ENCODE measurements around the gene CT45A1.
"Not testable (repeated sequence)": the region's sequence is repeated elsewhere in the genome, so short reads cannot be mapped to it uniquely, and the experiment has no call there.

CT45A1 gene, protein sequence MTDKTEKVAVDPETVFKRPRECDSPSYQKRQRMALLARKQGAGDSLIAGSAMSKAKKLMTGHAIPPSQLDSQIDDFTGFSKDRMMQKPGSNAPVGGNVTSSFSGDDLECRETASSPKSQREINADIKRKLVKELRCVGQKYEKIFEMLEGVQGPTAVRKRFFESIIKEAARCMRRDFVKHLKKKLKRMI

DNA sequence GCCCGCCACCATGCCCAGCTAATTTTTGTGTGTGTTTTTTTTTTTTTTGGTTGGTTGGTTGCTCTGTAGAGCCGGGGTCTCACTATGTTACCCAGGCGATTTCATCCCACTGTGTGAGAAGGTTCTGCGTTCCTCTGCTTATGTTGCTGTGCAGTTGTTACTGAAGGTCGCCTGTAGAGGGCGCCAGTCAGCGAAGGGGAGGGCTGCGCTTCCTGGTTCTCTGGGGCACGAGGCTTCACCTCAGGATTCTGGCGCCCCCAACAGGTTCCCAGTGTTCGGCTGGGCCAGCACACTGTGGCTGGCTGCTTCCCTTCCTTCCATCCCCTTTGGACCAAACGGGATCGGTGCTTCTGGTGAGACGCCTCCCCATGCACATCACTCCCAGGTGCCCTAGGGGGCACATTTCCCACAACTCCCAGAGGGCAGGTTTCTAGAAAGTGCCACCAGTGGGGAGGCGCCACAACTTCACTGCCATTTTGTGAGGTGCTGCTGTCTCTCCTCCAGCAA lies at the start of gene CT45A1:
TSS of gene CT45A1 (plus strand) at position 457 of the 507 bp plus-strand sequence. CDS start 5,302 bp downstream, outside the sequence.
- not testable (repeated sequence) for DNase-seq

GRCh38 chrX:135672979-135673378 lies 40.5 kb upstream of the CT45A1 start:
- not testable (repeated sequence) for DNase-seq

DNA sequence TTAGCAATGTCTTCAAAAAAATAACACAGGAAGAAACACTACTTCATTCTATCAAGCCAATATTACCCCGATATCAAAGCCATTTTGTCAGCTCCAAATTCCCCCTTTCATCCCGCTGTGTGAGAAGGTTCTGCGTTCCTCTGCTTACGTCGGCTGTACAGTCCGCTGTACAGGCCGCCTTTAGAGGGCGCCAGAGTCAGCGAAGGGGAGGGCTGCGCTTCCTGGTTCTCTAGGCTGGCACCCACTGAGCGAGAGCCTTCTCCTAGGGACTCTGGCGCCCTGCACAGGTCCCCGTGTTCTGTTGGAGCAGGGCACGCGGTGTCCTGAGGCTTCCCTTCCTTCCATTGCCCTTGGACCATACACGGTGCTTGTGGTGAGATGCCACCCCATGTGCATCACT lies 25.3 kb upstream of the CT45A1 start:
- no peak for DNase-seq

- no peak for DNase-seq
Measured at GRCh38 chrX:135695471-135695870, 18.0 kb upstream of the CT45A1 start.

DNA sequence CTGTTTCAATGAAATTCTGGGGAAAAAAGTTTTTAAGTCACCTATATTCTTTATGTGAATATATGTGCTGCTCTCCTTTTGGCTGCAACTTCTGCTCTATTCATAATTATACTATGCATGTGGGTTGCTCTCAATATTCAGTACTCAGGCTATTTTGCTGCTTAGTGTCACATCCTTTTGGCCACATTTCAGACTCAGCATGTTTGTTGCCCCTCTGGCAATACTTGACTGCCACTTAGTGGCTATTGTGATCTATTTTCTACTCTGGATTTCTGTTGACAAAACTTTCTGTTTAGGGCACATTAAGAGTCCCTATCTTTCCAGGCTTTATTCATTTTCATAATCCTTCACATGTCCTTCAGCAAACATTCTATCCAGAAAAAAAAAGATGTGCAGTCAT lies 15.8 kb upstream of the CT45A1 start:
- DNase-seq: no peak

DNA sequence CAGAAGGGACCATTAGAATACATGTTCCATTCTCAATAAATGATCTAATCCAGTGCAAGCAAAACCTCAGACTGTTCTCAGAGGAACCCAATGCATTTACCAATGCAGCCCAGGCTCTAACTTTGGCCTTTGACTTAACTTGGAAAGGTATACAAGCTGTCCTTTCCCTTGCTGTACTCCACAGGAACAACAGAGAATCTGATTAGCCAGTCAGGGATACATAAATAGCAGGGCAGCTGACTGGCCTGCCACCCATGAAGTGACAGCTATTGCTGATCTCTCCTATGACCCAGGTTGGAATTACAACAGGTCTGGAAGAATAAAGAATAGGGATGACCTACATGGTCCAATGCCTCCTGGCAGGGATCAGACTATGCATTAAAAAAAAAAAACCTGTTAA lies 14.5 kb upstream of the CT45A1 start:
- no peak for DNase-seq

DNA sequence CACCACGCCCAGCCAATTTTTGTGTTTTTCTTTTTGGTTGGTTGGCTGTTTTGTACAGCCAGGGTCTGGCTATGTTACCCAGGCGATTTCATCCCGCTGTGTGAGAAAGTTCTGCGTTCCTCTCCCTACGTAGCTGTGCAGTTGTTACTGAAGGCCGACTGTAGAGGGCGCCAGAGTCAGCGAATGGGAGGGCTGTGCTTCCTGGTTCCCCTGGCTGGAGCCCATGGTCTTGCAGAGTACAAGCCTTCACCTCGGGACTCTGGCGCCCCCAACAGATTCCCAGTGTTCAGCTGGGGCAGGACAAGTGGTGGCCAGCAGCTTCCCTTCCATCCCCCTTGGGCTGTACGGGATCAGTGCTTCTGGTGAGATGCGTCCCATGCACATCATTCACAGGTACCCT lies 5.6 kb upstream of the CT45A1 start:
- no peak for DNase-seq

DNA sequence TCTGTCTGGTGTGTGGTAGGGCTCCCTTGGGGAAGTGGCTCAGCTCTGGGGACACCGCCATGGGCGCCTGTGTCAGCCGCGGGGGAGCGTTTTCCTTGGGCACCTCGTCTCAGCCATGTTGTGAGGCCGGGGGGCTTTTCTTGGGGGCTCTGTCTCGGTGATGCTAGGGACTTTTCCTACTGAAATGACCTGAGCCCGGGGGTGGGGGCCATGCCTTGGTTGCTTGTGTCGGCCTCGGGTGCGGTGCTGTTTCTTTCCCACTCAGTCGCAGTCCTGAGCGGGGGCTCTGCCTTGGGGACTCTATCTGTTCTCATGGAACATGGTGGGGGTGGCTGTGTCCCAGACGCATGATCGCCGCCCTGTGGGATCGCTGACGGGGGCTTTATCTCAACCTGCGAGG lies 356 bp downstream of the CT45A1 start:
- no peak for DNase-seq

GRCh38 chrX:135734666-135735065 lies 21.2 kb downstream of the CT45A1 start:
- not testable (repeated sequence) for DNase-seq

DNA sequence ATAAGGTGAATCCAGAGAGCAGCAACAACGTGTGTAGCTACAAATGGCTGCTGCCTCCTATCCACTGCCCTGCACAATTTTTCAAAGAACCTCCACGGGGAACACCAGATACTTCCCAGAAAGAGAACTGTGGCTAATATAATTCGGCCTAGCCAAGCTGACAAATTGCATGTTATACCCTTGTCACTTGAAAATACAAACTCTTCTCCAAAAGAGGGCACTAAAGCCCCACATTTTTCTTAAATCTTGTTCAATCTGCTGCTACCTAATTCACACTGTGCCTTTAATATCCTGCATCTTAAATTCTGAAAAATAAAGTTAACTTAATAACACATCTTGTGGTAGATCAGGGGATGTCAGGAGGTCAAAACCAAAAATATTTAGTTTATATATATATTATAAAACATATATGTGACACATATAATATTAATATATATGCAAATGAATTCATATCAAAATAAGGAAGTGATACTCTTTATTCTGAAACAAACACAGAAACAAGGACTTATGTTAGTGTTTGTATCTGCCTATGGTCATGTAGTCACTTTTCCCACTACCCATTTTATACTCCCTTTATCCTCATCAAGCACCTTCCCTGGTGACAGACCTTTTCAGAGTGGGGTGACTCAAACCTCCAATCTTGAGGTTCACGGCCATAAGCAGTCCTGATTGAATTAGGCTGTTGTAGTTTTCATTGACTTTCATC lies 24.1 kb downstream of the CT45A1 start:
- no peak for DNase-seq

GRCh38 chrX:135740681-135741149 lies 27.3 kb downstream of the CT45A1 start:
- no peak for DNase-seq

DNA sequence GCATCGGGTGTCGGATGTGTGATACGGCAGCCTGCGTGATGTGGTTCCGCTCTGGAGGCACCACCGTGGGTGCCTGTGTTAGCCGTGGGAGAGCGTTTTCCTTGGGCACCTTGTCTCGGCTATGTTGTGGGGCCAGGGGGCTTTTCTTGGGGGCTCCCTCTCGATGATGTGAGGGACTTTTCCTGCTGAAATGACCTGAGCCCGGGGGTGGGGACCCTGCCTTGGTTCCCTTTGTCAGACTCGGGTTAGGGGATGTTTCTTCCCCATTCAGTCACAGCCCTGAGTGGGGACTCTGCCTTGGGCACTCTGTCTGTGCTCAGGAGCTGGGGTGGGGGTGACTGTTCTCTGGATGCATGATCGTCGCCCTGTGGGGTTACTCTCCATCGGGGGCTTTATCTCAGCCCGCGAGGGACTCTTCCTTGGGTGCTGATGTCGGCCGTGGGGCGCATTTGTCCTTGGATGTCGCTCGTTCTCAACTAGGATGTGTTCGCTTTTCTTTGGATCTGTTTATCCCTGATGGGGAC lies 27.8 kb downstream of the CT45A1 start:
- DNase-seq: no peak

DNA sequence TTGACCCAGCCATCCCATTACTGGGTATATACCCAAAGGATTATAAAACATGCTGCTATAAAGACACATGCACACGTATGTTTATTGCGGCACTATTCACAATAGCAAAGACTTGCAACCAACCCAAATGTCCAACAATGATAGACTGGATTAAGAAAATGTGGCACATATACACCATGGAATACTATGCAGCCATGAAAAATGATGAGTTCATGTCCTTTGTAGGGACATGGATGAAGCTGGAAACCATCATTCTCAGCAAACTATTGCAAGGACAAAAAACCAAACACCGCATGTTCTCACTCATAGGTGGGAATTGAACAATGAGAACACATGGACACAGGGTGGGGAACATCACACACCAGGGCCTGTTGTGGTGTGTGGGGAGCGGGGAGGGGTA lies 31.3 kb downstream of the CT45A1 start:
- not testable (repeated sequence) for DNase-seq

DNA sequence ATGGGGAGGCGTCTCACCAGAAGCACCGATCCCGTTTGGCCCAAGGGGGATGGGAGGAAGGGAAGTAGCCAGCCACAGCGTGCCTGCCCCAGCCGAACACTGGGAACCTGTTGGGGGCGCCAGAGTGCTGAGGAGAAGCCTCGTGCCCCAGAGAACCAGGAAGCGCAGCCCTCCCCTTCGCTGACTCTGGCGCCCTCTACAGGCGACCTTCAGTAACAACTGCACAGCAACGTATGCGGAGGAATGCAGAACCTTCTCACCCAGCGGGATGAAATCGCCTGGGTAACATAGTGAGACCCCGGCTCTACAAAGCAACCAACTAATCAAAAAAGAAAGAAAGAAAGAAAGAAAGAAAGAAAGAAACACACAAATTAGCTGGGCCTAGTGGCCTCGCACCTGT lies 54.7 kb downstream of the CT45A1 start, which contains the start of gene CT45A3:
TSS of gene CT45A3 (minus strand) at position 101 of the 400 bp plus-strand sequence. CDS start 3,747 bp downstream, outside the sequence.
- not testable (repeated sequence) for DNase-seq
